Activated CD8-positive, alpha-beta T cell treated with anti-CD3 and anti-CD28 coated beads for 36 hours (primary cell): ENCODE measurements around the gene CXCL12. TPM values are rescaled to one million over a fixed set of nuclear protein-coding genes. Genes with fewer than 3 reads are reported as not detected.

ENCODE experiments used
- ATAC-seq: fragments of 200-7000 bp; cut with Tn5 transposase; one replicate; pipeline ENCODE4 v1.10.0; 2021; ENCODE audit warnings: mild to moderate bottlenecking, moderate library complexity
- CTCF ChIA-PET: fragments of 350-600 bp; sonication (Branson Sonifier 250); formaldehyde crosslinking; loops from one replicate; lab custom pipeline; 2021; ENCODE audit warnings: antibody characterized with exemption; lab: Charles Lee
- POLR2A ChIA-PET: fragments of 350-600 bp; sonication (Branson Sonifier 250); formaldehyde crosslinking; loops from one replicate; lab custom pipeline; 2021; ENCODE audit warnings: antibody characterized with exemption; lab: Charles Lee
- DNase-seq: peaks from one replicate; pipeline ENCODE4 v3.0.0-alpha.2; 2020
- H3K27ac Mint-ChIP-seq: one replicate; pipeline ENCODE4 v1.8.0; 2021; ENCODE audit warnings: mild to moderate bottlenecking, mixed read lengths
- H3K27me3 Mint-ChIP-seq: one replicate; pipeline ENCODE4 v1.8.0; 2021; ENCODE audit warnings: mixed read lengths
- H3K36me3 Mint-ChIP-seq: one replicate; pipeline ENCODE4 v1.8.0; 2021; ENCODE audit warnings: low read depth, mixed read lengths
- H3K4me1 Mint-ChIP-seq: one replicate; pipeline ENCODE4 v1.8.0; 2021; ENCODE audit warnings: low read depth, mixed read lengths
- H3K4me3 Mint-ChIP-seq: one replicate; pipeline ENCODE4 v1.8.0; 2021; ENCODE audit warnings: mild to moderate bottlenecking, moderate library complexity, mixed read lengths
- H3K9me3 Mint-ChIP-seq: one replicate; pipeline ENCODE4 v1.8.0; 2021; ENCODE audit warnings: mixed read lengths
- CTCF ChIP-seq: fragments of 200-600 bp; IDR thresholded peaks from one replicate; pipeline ENCODE4 v1.8.0; 2022; ENCODE audit warnings: antibody characterized with exemption, mild to moderate bottlenecking
- intact Hi-C: fragments of 100-400 bp; cut with micrococcal nuclease; formaldehyde crosslinking; loops from one replicate; pipeline ENCODE4 v1.10.0; 2022
- total RNA-seq, 2 experiments: library from RNA; stranded (reverse); gene quantifications; one replicate each; pipeline ENCODE4 v1.2.3, GENCODE V29; 2021

Gene CXCL12
- total RNA-seq, 2 experiments from 2014 or later, result not detected

- no peak overlapping the region for H3K4me3 Mint-ChIP-seq
- H3K27ac Mint-ChIP-seq, result no peak overlapping the region
- ATAC-seq, result no peak
- H3K36me3 Mint-ChIP-seq, result no peaks in the 10 kb centered on the region
- H3K4me1 Mint-ChIP-seq, result no peaks in the 10 kb centered on the region
- ChIA-PET CTCF (no interaction called here), POLR2A (no interaction called here)
- intact Hi-C loops, result no loop called here
- peaks cover 9% of the 10 kb centered on the region for H3K27me3 Mint-ChIP-seq
- TF ChIP-seq CTCF, result no peak
- no peaks in the 10 kb centered on the region for H3K9me3 Mint-ChIP-seq
- no peak for DNase-seq
Observed at GRCh38 chr10:44330431-44330830, 54.5 kb downstream of the CXCL12 start.

DNA sequence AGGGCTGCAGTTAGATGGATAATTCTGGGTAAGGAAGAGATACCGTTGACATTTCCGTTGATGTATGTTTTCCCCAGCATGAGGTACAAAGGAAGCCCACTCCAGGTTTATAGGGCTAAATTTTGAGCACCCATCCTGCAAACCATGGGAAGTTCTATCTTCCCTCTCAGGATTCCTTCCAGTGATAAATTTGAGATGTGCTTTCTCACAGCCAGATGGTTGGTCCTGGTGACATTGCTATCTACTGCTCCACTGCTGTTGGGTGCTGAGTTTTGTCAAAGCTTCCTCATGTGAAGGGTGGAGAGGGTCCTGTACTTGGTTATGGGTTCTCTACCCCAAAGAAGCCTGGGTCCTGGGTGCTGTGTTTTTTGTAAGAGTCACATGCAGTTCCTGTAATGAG, 57.4 kb downstream of the CXCL12 start:
- POLR2A ChIA-PET, result interaction anchor here (0.8 kb wide), 1 partner anchor 1147 kb away, joined by 3 read pairs; no protein-coding TSS in a partner anchor
- no peak overlapping the region for H3K27ac Mint-ChIP-seq
- DNase-seq (no peak), ATAC-seq (no peak)
- no peaks in the 10 kb centered on the region for H3K9me3 Mint-ChIP-seq
- peaks cover 10% of the 10 kb centered on the region for H3K27me3 Mint-ChIP-seq
- CTCF ChIA-PET, result no interaction called here
- H3K4me3 Mint-ChIP-seq, result no peak overlapping the region
- no peaks in the 10 kb centered on the region for H3K36me3 Mint-ChIP-seq
- intact Hi-C loops, result no loop called here
- TF ChIP-seq CTCF, result no peak
- no peaks in the 10 kb centered on the region for H3K4me1 Mint-ChIP-seq
